ENCODE data around the gene RBM6.

DNA sequence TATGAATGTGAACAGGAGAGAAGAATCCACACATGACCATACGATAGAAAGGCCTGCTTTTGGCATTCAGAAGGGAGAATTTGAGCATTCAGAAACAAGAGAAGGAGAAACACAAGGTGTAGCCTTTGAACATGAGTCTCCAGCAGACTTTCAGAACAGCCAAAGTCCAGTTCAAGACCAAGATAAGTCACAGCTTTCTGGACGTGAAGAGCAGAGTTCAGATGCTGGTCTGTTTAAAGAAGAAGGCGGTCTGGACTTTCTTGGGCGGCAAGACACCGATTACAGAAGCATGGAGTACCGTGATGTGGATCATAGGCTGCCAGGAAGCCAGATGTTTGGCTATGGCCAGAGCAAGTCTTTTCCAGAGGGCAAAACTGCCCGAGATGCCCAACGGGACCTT, 28.4 kb downstream of the RBM6 start:
- TF ChIP-seq, protein P1, sequence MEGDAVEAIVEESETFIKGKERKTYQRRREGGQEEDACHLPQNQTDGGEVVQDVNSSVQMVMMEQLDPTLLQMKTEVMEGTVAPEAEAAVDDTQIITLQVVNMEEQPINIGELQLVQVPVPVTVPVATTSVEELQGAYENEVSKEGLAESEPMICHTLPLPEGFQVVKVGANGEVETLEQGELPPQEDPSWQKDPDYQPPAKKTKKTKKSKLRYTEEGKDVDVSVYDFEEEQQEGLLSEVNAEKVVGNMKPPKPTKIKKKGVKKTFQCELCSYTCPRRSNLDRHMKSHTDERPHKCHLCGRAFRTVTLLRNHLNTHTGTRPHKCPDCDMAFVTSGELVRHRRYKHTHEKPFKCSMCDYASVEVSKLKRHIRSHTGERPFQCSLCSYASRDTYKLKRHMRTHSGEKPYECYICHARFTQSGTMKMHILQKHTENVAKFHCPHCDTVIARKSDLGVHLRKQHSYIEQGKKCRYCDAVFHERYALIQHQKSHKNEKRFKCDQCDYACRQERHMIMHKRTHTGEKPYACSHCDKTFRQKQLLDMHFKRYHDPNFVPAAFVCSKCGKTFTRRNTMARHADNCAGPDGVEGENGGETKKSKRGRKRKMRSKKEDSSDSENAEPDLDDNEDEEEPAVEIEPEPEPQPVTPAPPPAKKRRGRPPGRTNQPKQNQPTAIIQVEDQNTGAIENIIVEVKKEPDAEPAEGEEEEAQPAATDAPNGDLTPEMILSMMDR (IDR thresholded peaks at IDR 0.05), result no peak
- TF ChIP-seq POLR2A (IDR thresholded peaks at IDR 0.05), result no peak

Data from body of pancreas (tissue), 4 donors.